HepG2 (cell line): Measurements from ENCODE around the gene COPZ1. TPM values are rescaled to one million over a fixed set of nuclear protein-coding genes. Genes with fewer than 3 reads are reported as not detected.
A peak's percentile ranks its signal among the peaks of the same experiment; 100 is the strongest.

ENCODE experiments used
- AGO2 ChIP-seq: fragments of 200-400 bp; formaldehyde crosslinking; optimal IDR thresholded peaks from 2 replicates; pipeline ENCODE3; 2017; ENCODE audit warnings: mild to moderate bottlenecking, low read depth, low read length, moderate library complexity
- ATF7 ChIP-seq, 2 experiments: fragments of 450-650 bp in 1 of 2; sonication (generic) in 1 of 2; formaldehyde crosslinking in 1 of 2; IDR thresholded peaks; 2 replicates each; pipeline versions ENCODE4 v1.4.0 to v1.6.1; 2016 to 2020; ENCODE audit warnings: antibody characterized with exemption in 1 of 2, mild to moderate bottlenecking in 1 of 2, missing genetic modification reagents in 1 of 2
- FOSL2 ChIP-seq: sonication (generic); formaldehyde crosslinking; IDR thresholded peaks from 2 replicates; pipeline ENCODE4 v1.4.0; 2020; ENCODE audit warnings: missing genetic modification reagents
- GATAD1 ChIP-seq: IDR thresholded peaks from 2 replicates; pipeline ENCODE4 v1.6.1; 2016; ENCODE audit warnings: missing genetic modification reagents, missing compliant biosample characterization
- GPN1 ChIP-seq: sonication (generic); formaldehyde crosslinking; IDR thresholded peaks from 2 replicates; pipeline ENCODE4 v1.5.1; 2020; ENCODE audit warnings: missing genetic modification reagents, borderline replicate concordance
- HNF4A ChIP-seq: sonication (generic); formaldehyde crosslinking; IDR thresholded peaks from 2 replicates; pipeline ENCODE4 v1.4.0; 2020; ENCODE audit warnings: missing genetic modification reagents
- HOXA3 ChIP-seq: sonication (generic); formaldehyde crosslinking; IDR thresholded peaks from 2 replicates; pipeline ENCODE4 v1.5.0; 2020; ENCODE audit warnings: missing genetic modification reagents
- MBNL3 ChIP-seq: fragments of 250-450 bp; sonication (Bioruptor Pico); conservative IDR thresholded peaks from 2 replicates; pipeline ENCODE4 v1.8.0; 2022; ENCODE audit warnings: mild to moderate bottlenecking, inconsistent platforms
- MED1 ChIP-seq: sonication (generic); formaldehyde crosslinking; IDR thresholded peaks from 2 replicates; pipeline ENCODE4 v1.4.0; 2020; ENCODE audit warnings: missing genetic modification reagents
- NR2F6 ChIP-seq, 2 experiments: IDR thresholded peaks; 2 replicates each; pipeline ENCODE4 v1.6.1; 2016; ENCODE audit warnings: antibody characterized with exemption in 1 of 2, mild to moderate bottlenecking in 1 of 2
- PCBP1 ChIP-seq: fragments of 200-400 bp; formaldehyde crosslinking; IDR thresholded peaks from 2 replicates; pipeline ENCODE4 v1.6.1; 2017; ENCODE audit warnings: mild to moderate bottlenecking, low read depth, low read length, borderline replicate concordance
- PLRG1 ChIP-seq: fragments of 450-650 bp; conservative IDR thresholded peaks from 2 replicates; pipeline ENCODE4 v1.6.1; 2016
- PTBP1 ChIP-seq: fragments of 200-400 bp; formaldehyde crosslinking; IDR thresholded peaks from 2 replicates; pipeline ENCODE4 v1.6.1; 2018; ENCODE audit warnings: low read length, low read depth; ENCODE audit not compliant: poor library complexity, severe bottlenecking
- RNF2 ChIP-seq: fragments of 450-650 bp; conservative IDR thresholded peaks from 2 replicates; pipeline ENCODE4 v1.6.1; 2016; ENCODE audit warnings: low read depth
- SNRNP70 ChIP-seq: fragments of 200-400 bp; formaldehyde crosslinking; IDR thresholded peaks from 2 replicates; pipeline ENCODE4 v1.6.1; 2017; ENCODE audit warnings: mild to moderate bottlenecking, low read depth, low read length, moderate library complexity
- ZNF138 ChIP-seq: sonication (generic); formaldehyde crosslinking; IDR thresholded peaks from 2 replicates; pipeline ENCODE4 v1.5.0; 2020; ENCODE audit warnings: mild to moderate bottlenecking, low read depth, missing genetic modification reagents
- ZNF143 ChIP-seq: sonication (generic); formaldehyde crosslinking; IDR thresholded peaks from 2 replicates; pipeline ENCODE4 v1.4.0; 2020; ENCODE audit warnings: missing genetic modification reagents
- ZNF235 ChIP-seq: sonication (generic); formaldehyde crosslinking; IDR thresholded peaks from 2 replicates; pipeline ENCODE4 v1.8.1; 2023; ENCODE audit warnings: mild to moderate bottlenecking, missing genetic modification reagents, borderline replicate concordance
- ZNF282 ChIP-seq: fragments of 450-650 bp; IDR thresholded peaks from 2 replicates; pipeline ENCODE4 v1.6.1; 2018; ENCODE audit not compliant: partially characterized antibody
- ZNF350 ChIP-seq: sonication (generic); formaldehyde crosslinking; IDR thresholded peaks from 2 replicates; pipeline ENCODE4 v1.4.0; 2020; ENCODE audit warnings: mild to moderate bottlenecking, low read depth, missing genetic modification reagents, borderline replicate concordance
- ZNF362 ChIP-seq: sonication (generic); formaldehyde crosslinking; IDR thresholded peaks from 2 replicates; pipeline ENCODE4 v1.4.0; 2020; ENCODE audit warnings: missing genetic modification reagents, mild to moderate bottlenecking, borderline replicate concordance
- ZNF432 ChIP-seq: sonication (generic); formaldehyde crosslinking; IDR thresholded peaks from 2 replicates; pipeline ENCODE4 v1.5.0; 2020; ENCODE audit warnings: missing genetic modification reagents, mild to moderate bottlenecking, borderline replicate concordance
- ZNF512B ChIP-seq: sonication (generic); formaldehyde crosslinking; IDR thresholded peaks from 2 replicates; pipeline ENCODE4 v1.5.1; 2020; ENCODE audit warnings: missing genetic modification reagents, mild to moderate bottlenecking, borderline replicate concordance
- ZNF569 ChIP-seq: sonication (generic); formaldehyde crosslinking; IDR thresholded peaks from 2 replicates; pipeline ENCODE4 v1.5.0; 2020; ENCODE audit warnings: mild to moderate bottlenecking, missing genetic modification reagents, moderate library complexity, borderline replicate concordance
- polyA plus RNA-seq, 8 experiments: library from polyadenylated mRNA; depleted of rRNA in 3 of 8; stranded (reverse) in 7 of 8; unstranded in 1 of 8; fragments of >200 nt; fragmentation: Illumina TruSeq in 4 of 8; extraction: Trizol in 4 of 8; gene quantifications; 2 replicates each; pipeline versions ENCODE4 v1.2.1 to v1.2.3, GENCODE V29; 2011 to 2016; ENCODE audit warnings: low read depth in 4 of 8, missing spikeins in 1 of 8, mixed read lengths in 1 of 8; ENCODE audit not compliant: insufficient read depth in 1 of 8
- total RNA-seq, 5 experiments: library from RNA; depleted of rRNA; stranded (reverse); fragments of >200 nt; fragmentation: Illumina TruSeq; extraction: Trizol; gene quantifications; 2 replicates each; pipeline ENCODE4 v1.2.3, GENCODE V29; 2016; ENCODE audit warnings: low read depth in 1 of 5

Gene COPZ1
- total and polyA plus RNA-seq, 2 of the 13 experiments (the other 11 are each of a cell fraction or from before 2014, with no cell fraction given), result 125 to 184 TPM

GRCh38 chr12:54279632-54280467, 45.1 kb upstream of the COPZ1 start, which contains the start of gene CBX5 (continued):
- TF ChIP-seq MBNL3, result no peak
- 0 out of 2 replicates have a peak, but pooled peaks have one; percentile 17 for TF ChIP-seq ZNF143 (CRISPR knock-in tag)
- TF ChIP-seq PTBP1, result no peak
- TF ChIP-seq PCBP1, result 0 out of 2 replicates have a peak, but pooled peaks have one; percentile 38
- TF ChIP-seq ZNF432, result no peak
- TF ChIP-seq HNF4A (CRISPR knock-in tag), result peak; percentile 17; the same call in 1 of the 2 replicates
- peak; percentile 89 for TF ChIP-seq RNF2
- TF ChIP-seq FOSL2, result no peak
- TF ChIP-seq ZNF350 (CRISPR knock-in tag), result no peak
- no peak for TF ChIP-seq ZNF282
- TF ChIP-seq AGO2, result peak; percentile 31
- peak; percentile 76; the same call in 1 of the 2 replicates for TF ChIP-seq ZNF235 (CRISPR knock-in tag)
- TF ChIP-seq MED1 (CRISPR knock-in tag), result peak; percentile 68
- TF ChIP-seq ZNF362 (CRISPR knock-in tag), result peak; percentile 7; the same call in 1 of the 2 replicates
- TF ChIP-seq ZNF512B (CRISPR knock-in tag), result no peak
- peak; percentile 67; the same call in 1 of the 2 replicates for TF ChIP-seq HOXA3 (CRISPR knock-in tag)
- peak; percentile 67 for TF ChIP-seq GATAD1 (CRISPR knock-in tag)
- no peak for TF ChIP-seq PLRG1
- no peak for TF ChIP-seq NR2F6 (IDR thresholded peaks at IDR 0.05)
- no peak for TF ChIP-seq NR2F6 (CRISPR knock-in tag; IDR thresholded peaks at IDR 0.05)
- TF ChIP-seq GPN1, result no peak
- TF ChIP-seq ZNF138, result no peak
- TF ChIP-seq ATF7 (IDR thresholded peaks at IDR 0.05), result no peak
- no peak for TF ChIP-seq ATF7 (CRISPR knock-in tag; IDR thresholded peaks at IDR 0.05)
- peak; percentile 30; the same call in 1 of the 2 replicates for TF ChIP-seq ZNF569 (CRISPR knock-in tag)
- no peak for TF ChIP-seq SNRNP70
